Endothelial cell of umbilical vein (primary cell): ENCODE measurements around the gene STK10.
A peak's percentile ranks its signal among the peaks of the same experiment; 100 is the strongest.

ENCODE experiments used
- CTCF ChIP-seq, 2 donors: IDR thresholded peaks; 1 replicate in 1 of 2; 2 replicates in 1 of 2; pipeline ENCODE4 v1.5.1; 2011; ENCODE audit warnings: low read length in 2 of 2, mild to moderate bottlenecking in 2 of 2, moderate library complexity in 2 of 2, control low read depth in 1 of 2, inconsistent platforms in 1 of 2, low read depth in 1 of 2; ENCODE audit not compliant: insufficient read depth in 1 of 2; ENCODE audit errors: extremely low read depth in 1 of 2
- EZH2 ChIP-seq: IDR thresholded peaks from 2 replicates; pipeline ENCODE4 v1.6.1; 2012; ENCODE audit warnings: borderline replicate concordance, low read depth, mild to moderate bottlenecking, moderate library complexity, low read length, inconsistent platforms; ENCODE audit not compliant: severe bottlenecking
- GATA2 ChIP-seq: IDR thresholded peaks from 2 replicates; pipeline ENCODE4 v1.7.0; 2011; ENCODE audit warnings: low read depth, mild to moderate bottlenecking, moderate library complexity, mixed read lengths, low read length; ENCODE audit not compliant: insufficient read length, insufficient read depth
- MAX ChIP-seq: IDR thresholded peaks from 2 replicates; pipeline ENCODE4 v1.6.1; 2011; ENCODE audit not compliant: insufficient read depth, insufficient read length
- POLR2A ChIP-seq: IDR thresholded peaks from 2 replicates; pipeline ENCODE4 v1.6.1; 2012; ENCODE audit warnings: low read depth, mild to moderate bottlenecking, control low read depth, low read length

DNA sequence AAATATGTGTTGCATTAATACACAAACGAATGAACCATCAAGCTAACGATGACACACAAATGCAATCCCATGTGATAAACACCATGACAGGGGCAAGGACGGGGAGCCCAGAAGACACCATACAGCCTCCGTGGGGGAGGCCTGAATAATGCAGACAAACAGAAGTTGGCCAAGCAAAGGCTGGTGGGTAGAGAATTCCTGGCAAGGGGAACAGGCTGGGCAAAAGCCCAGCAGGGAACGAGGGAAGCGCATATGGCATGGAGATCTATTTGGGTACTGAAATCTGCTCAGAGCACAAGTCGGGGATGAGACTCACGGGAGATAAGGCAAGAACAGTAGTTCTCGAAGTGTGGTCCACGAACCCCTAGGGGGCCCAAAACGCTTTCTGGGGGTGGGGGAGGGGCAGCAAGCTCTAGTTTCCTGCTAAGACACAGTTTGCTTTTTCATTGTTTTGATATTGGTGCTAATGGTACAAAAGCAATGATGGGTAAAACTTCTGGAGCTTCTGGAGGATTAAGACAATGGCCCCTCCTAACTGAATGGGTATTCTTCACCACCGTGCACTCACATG, 138.7 kb downstream of the STK10 start:
- TF ChIP-seq CTCF (IDR thresholded peaks at IDR 0.05; ENCODE audit: extremely low read depth in 1 of 2, insufficient read depth in 1 of 2, low read depth in 1 of 2, low read length in 2 of 2) = peak in 1 of 2 donors; percentile 3
- TF ChIP-seq POLR2A = no peak
- TF ChIP-seq MAX = no peak
- no peak for TF ChIP-seq GATA2
- TF ChIP-seq EZH2 = no peak
